Progenitor cell of endocrine pancreas (in vitro differentiated cells): ENCODE results near the gene TAF11L9. TPM values are rescaled to one million over a fixed set of nuclear protein-coding genes. Genes with fewer than 3 reads are reported as not detected.
"Not testable (repeated sequence)": the region's sequence is repeated elsewhere in the genome, so short reads cannot be mapped to it uniquely, and the experiment has no call there.

Source experiments
- DNase-seq: peaks from one replicate; pipeline ENCODE4 v3.0.0; 2021; ENCODE audit warnings: low spot score; ENCODE audit not compliant: unreplicated experiment
- H3K27ac Mint-ChIP-seq: 2 replicates; pipeline ENCODE4 v1.8.0; 2021; ENCODE audit warnings: mild to moderate bottlenecking, moderate library complexity, mixed read lengths
- H3K27me3 Mint-ChIP-seq: 2 replicates; pipeline ENCODE4 v1.8.0; 2021; ENCODE audit warnings: mixed read lengths
- H3K36me3 Mint-ChIP-seq: 2 replicates; pipeline ENCODE4 v1.8.0; 2022; ENCODE audit warnings: mixed read lengths; ENCODE audit not compliant: insufficient read depth
- H3K4me1 Mint-ChIP-seq: 2 replicates; pipeline ENCODE4 v1.8.0; 2021; ENCODE audit warnings: low read depth, mixed read lengths
- H3K4me3 Mint-ChIP-seq: 2 replicates; pipeline ENCODE4 v1.8.0; 2021; ENCODE audit warnings: low read depth, mild to moderate bottlenecking, moderate library complexity, mixed read lengths
- H3K9me3 Mint-ChIP-seq: 2 replicates; pipeline ENCODE4 v1.8.0; 2021; ENCODE audit warnings: low read depth, mixed read lengths
- total RNA-seq: library from RNA; stranded (reverse); gene quantifications from 2 replicates; pipeline ENCODE4 v1.2.1, GENCODE V29; 2021
- TF ChIP-seq, protein P1 (sequence below): fragments of 200-600 bp; sonication (generic); IDR thresholded peaks from one replicate; pipeline ENCODE4 v1.5.0; 2021; ENCODE audit warnings: antibody characterized with exemption, mild to moderate bottlenecking; ENCODE audit not compliant: unreplicated experiment

The TAF11L9 gene
- total RNA-seq, 1 donor from 2014 or later = not detected

DNA sequence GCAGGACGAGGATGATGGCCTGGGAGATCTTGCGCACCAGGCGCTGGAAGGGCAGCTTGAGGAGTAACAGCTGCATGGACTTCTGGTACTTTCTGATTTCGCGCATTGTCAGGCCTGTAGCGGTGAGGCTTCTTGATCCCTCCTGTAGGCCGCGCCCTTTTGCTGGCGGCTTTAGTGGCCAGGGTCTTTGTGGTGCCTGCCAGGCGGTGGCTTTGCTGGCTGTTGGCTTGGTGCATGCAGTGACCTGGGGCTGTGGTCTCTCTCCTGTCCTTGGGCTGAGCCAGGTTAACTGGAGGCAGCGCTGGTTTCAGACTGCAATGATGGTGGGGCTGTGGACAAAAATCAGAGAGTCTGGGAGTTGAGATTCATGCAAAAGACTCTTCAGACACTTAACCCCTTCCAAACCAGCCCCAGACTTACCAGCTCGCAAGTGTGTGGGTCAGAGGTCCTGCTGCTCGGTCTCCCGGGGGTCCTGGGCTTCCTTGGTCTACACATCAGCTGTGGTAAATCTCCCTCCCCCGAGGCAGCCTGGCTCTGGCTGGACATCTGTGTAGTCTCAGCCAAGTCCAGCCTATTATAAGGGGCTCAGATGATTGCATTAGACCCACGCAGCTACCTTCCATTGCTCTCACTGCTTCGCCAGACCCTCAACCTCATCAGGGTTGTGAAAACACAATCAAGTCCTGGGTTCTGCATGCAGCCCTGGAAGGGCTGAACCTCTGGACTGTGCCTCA, 20.8 kb upstream of the TAF11L9 start:
- no peak overlapping the region for H3K4me3 Mint-ChIP-seq

DNA sequence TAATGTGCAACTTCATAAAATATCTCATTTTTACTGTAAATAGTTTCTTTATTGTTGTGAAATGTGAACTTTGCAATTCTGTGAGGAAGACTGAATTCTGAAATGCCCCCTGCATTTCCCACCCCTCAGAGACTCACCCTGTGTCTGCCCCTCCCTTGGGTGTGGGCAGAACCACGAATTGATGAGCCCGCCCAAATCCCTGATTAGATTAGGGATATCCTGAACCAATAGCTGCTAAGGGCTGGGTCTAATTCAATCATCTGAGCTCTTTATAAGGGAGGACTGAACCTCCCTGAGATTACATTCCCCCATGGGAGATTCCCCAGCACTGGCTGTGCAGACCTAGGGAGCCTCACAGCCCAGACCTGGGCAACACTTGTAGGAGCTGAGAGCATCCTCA, 15.9 kb upstream of the TAF11L9 start, which contains the start of gene TAF11L12:
Gene TAF11L12 (plus strand): TSS at position 301 of the 400 bp plus-strand sequence.
- H3K4me1 Mint-ChIP-seq, H3K36me3 Mint-ChIP-seq, H3K27ac Mint-ChIP-seq, H3K9me3 Mint-ChIP-seq, DNase-seq, H3K4me3 Mint-ChIP-seq, H3K27me3 Mint-ChIP-seq: not testable (repeated sequence)

More for the DNA sequence above, 20.8 kb upstream of the TAF11L9 start:
- DNase-seq = no peak
- no peaks in the 10 kb centered on the region for H3K9me3 Mint-ChIP-seq
- H3K27me3 Mint-ChIP-seq = no peaks in the 10 kb centered on the region
- no peak overlapping the region for H3K27ac Mint-ChIP-seq
- no peaks in the 10 kb centered on the region for H3K4me1 Mint-ChIP-seq
- H3K36me3 Mint-ChIP-seq = no peaks in the 10 kb centered on the region
- TF ChIP-seq, protein P1, sequence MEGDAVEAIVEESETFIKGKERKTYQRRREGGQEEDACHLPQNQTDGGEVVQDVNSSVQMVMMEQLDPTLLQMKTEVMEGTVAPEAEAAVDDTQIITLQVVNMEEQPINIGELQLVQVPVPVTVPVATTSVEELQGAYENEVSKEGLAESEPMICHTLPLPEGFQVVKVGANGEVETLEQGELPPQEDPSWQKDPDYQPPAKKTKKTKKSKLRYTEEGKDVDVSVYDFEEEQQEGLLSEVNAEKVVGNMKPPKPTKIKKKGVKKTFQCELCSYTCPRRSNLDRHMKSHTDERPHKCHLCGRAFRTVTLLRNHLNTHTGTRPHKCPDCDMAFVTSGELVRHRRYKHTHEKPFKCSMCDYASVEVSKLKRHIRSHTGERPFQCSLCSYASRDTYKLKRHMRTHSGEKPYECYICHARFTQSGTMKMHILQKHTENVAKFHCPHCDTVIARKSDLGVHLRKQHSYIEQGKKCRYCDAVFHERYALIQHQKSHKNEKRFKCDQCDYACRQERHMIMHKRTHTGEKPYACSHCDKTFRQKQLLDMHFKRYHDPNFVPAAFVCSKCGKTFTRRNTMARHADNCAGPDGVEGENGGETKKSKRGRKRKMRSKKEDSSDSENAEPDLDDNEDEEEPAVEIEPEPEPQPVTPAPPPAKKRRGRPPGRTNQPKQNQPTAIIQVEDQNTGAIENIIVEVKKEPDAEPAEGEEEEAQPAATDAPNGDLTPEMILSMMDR = no peak

DNA sequence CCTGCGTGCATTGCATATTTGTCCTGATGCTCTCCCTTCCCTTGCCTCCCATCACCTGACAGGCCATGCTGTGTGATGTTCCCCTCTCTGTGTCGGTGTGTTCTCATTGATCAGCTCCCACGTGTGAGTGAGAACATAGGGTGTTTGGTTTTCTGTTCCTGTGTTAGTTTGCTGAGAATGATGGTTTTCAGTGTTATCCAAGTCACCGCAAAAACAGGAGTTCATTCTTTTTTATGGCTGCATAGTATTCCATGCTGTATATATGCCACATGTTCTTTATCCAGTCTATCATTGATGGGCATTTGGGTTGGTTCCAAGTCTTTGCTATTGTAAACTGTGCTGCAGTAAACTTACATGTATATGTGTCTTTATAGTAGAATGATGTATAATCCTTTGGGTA, 13.3 kb upstream of the TAF11L9 start:
- H3K4me1 Mint-ChIP-seq, H3K9me3 Mint-ChIP-seq, H3K27me3 Mint-ChIP-seq, H3K36me3 Mint-ChIP-seq, DNase-seq, H3K27ac Mint-ChIP-seq, H3K4me3 Mint-ChIP-seq: not testable (repeated sequence)

DNA sequence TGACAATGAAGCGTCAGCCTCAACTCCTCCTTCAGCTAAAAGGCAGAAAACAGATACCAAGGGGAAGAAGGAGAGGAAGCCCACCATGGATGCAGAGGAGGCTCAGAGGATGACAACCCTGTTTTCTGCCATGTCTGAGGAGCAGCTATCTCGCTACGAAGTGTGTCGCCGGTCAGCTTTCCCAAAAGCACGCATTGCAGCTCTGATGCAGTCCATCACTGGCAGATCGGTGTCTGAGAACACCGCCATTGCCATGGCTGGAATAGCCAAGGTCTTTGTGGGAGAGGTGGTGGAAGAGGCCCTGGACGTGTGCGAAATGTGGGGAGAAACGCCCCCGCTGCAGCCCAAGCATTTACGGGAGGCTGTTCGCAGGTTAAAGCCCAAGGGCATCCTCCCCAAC, 10.8 kb upstream of the TAF11L9 start:
- no peak overlapping the region for H3K4me3 Mint-ChIP-seq
- TF ChIP-seq, protein P1 = no peak
- H3K27me3 Mint-ChIP-seq = no peaks in the 10 kb centered on the region
- no peak for DNase-seq
- no peaks in the 10 kb centered on the region for H3K4me1 Mint-ChIP-seq
- no peak overlapping the region for H3K27ac Mint-ChIP-seq
- no peaks in the 10 kb centered on the region for H3K36me3 Mint-ChIP-seq
- H3K9me3 Mint-ChIP-seq = no peaks in the 10 kb centered on the region

DNA sequence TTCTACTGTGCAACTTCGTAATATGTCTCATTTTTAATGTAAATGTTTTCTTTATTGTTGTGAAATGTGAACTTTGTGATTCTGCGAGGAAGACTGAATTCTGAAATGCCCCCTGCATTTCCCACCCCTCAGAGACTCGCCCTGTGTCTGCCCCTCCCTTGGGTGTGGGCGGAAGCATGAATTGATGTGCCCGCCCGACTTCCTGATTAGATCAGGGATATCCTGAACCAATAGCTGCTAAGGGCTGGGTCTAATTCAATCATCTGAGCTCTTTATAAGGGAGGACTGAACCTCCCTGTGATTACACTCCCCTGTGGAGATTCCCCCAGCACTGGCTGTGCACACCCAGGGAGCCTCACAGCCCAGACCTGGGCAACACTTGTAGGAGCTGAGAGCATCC, 9.7 kb upstream of the TAF11L9 start, which contains the start of gene TAF11L11:
Gene TAF11L11 (plus strand): TSS at position 304 of the 400 bp plus-strand sequence.
- not testable (repeated sequence) for H3K9me3 Mint-ChIP-seq, H3K4me1 Mint-ChIP-seq, DNase-seq, H3K27me3 Mint-ChIP-seq, H3K4me3 Mint-ChIP-seq, H3K27ac Mint-ChIP-seq, H3K36me3 Mint-ChIP-seq

DNA sequence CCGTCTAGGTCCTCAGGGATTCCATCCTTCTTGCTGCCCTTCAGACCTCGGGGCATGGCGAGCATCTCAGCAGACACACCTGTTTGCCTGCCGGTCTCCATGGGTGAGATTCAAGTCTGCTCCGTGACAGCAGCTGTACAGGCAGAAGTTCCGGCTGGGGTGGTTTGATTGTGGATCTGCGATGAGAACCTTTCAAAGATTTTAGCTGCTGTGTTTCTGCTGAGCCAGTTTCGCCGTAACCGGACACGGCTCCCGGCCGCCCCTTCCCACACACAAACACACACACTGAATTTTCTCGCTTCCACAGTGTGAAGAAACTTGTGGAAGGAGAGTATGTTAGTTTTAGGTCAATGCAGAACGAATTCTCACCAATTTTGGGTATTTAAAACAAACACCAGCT, 3.5 kb upstream of the TAF11L9 start, which contains the start of gene TAF11L10:
Gene TAF11L10 (minus strand): TSS at position 101 of the 400 bp plus-strand sequence.
- not testable (repeated sequence) for DNase-seq, H3K4me1 Mint-ChIP-seq, H3K27me3 Mint-ChIP-seq, H3K36me3 Mint-ChIP-seq, H3K4me3 Mint-ChIP-seq, H3K9me3 Mint-ChIP-seq, H3K27ac Mint-ChIP-seq

DNA sequence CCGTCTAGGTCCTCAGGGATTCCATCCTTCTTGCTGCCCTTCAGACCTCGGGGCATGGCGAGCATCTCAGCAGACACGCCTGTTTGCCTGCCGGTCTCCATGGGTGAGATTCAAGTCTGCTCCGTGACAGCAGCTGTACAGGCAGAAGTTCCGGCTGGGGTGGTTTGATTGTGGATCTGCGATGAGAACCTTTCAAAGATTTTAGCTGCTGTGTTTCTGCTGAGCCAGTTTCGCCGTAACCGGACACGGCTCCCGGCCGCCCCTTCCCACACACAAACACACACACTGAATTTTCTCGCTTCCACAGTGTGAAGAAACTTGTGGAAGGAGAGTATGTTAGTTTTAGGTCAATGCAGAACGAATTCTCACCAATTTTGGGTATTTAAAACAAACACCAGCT, 3.3 kb downstream of the TAF11L9 start, which contains the start of gene TAF11L8:
Gene TAF11L8 (minus strand): TSS at position 101 of the 400 bp plus-strand sequence.
- not testable (repeated sequence) for H3K4me1 Mint-ChIP-seq, H3K9me3 Mint-ChIP-seq, H3K27ac Mint-ChIP-seq, DNase-seq, H3K4me3 Mint-ChIP-seq, H3K36me3 Mint-ChIP-seq, H3K27me3 Mint-ChIP-seq

DNA sequence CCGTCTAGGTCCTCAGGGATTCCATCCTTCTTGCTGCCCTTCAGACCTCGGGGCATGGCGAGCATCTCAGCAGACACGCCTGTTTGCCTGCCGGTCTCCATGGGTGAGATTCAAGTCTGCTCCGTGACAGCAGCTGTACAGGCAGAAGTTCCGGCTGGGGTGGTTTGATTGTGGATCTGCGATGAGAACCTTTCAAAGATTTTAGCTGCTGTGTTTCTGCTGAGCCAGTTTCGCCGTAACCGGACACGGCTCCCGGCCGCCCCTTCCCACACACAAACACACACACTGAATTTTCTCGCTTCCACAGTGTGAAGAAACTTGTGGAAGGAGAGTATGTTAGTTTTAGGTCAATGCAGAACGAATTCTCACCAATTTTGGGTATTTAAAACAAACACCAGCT, 8.5 kb downstream of the TAF11L9 start, which contains the start of gene TAF11L7:
Gene TAF11L7 (minus strand): TSS at position 101 of the 400 bp plus-strand sequence.
- H3K4me3 Mint-ChIP-seq, H3K27me3 Mint-ChIP-seq, H3K4me1 Mint-ChIP-seq, H3K27ac Mint-ChIP-seq, H3K9me3 Mint-ChIP-seq, DNase-seq, H3K36me3 Mint-ChIP-seq: not testable (repeated sequence)

Other genes starting within 250 kb of the TAF11L9 start
- gene TAF11L2, start 96.2 kb downstream of the TAF11L9 start, total RNA-seq = not detected in 2 replicates
- gene TAF11L3, start 76.0 kb downstream of the TAF11L9 start, total RNA-seq = not detected in 2 replicates
- gene TAF11L4, start 72.6 kb downstream of the TAF11L9 start, total RNA-seq = not detected in 2 replicates
- not detected in 2 replicates for gene TAF11L5, start 69.2 kb downstream of the TAF11L9 start, total RNA-seq
- gene TAF11L6, start 65.7 kb downstream of the TAF11L9 start, total RNA-seq = not detected in 2 replicates
- not detected in 2 replicates for gene TAF11L7, start 8.6 kb downstream of the TAF11L9 start, total RNA-seq
- gene TAF11L8, start 3.4 kb downstream of the TAF11L9 start, total RNA-seq = not detected in 2 replicates
- not detected in 2 replicates for gene TAF11L10, start 3.4 kb upstream of the TAF11L9 start, total RNA-seq
- not detected in 2 replicates for gene TAF11L11, start 9.8 kb upstream of the TAF11L9 start, total RNA-seq
- not detected in 2 replicates for gene TAF11L12, start 16.0 kb upstream of the TAF11L9 start, total RNA-seq
- gene TAF11L13, start 37.7 kb upstream of the TAF11L9 start, total RNA-seq = not detected in 2 replicates
- not detected in 2 replicates for gene TAF11L14, start 40.1 kb upstream of the TAF11L9 start, total RNA-seq